ENCODE measurements around the gene ANO9. TPM values are rescaled to one million over a fixed set of nuclear protein-coding genes. Genes with fewer than 3 reads are reported as not detected.
A peak's percentile ranks its signal among the peaks of the same experiment; 100 is the strongest.
"Not testable (repeated sequence)": the region's sequence is repeated elsewhere in the genome, so short reads cannot be mapped to it uniquely, and the experiment has no call there.

ANO9 gene
- total RNA-seq, 1 donor from 2014 or later: 36.9 TPM

DNA sequence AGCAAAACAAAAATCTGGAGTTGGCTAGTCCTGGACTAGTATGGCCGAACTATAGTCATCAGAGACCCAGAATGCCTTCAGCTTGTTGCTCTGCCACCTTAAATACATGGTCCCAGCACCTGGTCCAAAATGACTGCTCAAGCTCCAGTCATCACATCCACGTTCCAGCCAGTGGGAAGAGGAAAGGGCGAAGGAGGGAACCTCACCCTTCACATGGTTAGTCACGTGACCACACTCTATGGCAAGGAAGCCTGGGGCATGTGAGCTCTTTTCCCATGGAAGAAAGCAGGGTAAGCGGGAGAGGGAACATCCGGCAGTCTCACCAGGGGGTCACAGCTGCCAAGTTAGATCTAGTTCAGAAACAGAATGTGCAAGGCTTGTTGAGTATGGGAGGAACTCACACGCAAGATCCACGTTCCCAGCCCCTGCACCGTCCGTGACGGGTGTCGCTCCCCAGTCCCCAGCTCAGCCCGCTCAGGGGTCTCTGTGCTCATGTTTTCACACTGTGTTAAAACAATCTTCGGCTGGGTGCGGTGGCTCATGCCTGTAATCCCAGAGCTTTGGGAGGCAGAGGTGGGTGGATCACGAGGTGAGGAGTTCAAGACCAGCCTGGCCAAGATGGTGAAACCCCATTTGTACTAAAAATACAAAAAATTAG lies 1.9 kb upstream of the ANO9 start:
- Mint-ChIP-seq H3K36me3 (ENCODE audit: low read depth) (no peaks in the 10 kb centered on the region), H3K27me3 (ENCODE audit: low read depth) (peaks cover 3% of the 10 kb centered on the region), H3K4me1 (ENCODE audit: low read depth) (peaks cover 13% of the 10 kb centered on the region), H3K4me3 (ENCODE audit: low read depth) (no peak overlapping the region), H3K27ac (no peak overlapping the region), H3K9me3 (no peaks in the 10 kb centered on the region)
- DNase-seq (ENCODE audit: low spot score): no peak
- intact Hi-C loops (cut with micrococcal nuclease): no loop called here

DNA sequence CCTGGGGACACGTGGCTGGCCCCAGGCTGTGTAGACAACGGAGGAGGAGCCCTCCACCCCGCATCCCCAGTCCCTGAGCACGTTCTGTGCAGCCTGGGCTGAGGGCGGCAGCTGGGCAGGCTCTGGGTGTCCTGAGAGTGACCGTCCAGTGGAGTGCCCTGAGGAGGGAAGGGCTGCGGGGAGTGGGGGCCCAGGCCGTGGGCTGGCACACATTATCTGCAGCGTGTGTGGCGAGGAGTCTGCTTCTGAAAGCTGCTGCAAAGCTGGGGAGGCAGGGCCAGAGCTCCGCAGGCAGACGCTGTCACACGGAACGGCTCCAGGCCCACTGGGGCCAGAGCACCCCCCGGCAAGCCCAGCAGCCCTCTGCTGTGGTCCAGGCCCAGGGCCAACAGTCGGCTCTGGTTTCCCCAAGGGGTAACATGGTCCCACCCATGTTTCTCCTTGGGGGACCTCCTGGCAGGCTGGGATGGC lies 835 bp upstream of the ANO9 start:
- intact Hi-C loops (cut with micrococcal nuclease): no loop called here
- no peak overlapping the region for H3K4me3 Mint-ChIP-seq (ENCODE audit: low read depth)
- no peaks in the 10 kb centered on the region for H3K9me3 Mint-ChIP-seq
- H3K4me1 Mint-ChIP-seq (ENCODE audit: low read depth): peaks cover 11% of the 10 kb centered on the region
- H3K27ac Mint-ChIP-seq: no peak overlapping the region
- DNase-seq (ENCODE audit: low spot score): no peak
- no peaks in the 10 kb centered on the region for H3K36me3 Mint-ChIP-seq (ENCODE audit: low read depth)
- peaks cover 3% of the 10 kb centered on the region for H3K27me3 Mint-ChIP-seq (ENCODE audit: low read depth)

DNA sequence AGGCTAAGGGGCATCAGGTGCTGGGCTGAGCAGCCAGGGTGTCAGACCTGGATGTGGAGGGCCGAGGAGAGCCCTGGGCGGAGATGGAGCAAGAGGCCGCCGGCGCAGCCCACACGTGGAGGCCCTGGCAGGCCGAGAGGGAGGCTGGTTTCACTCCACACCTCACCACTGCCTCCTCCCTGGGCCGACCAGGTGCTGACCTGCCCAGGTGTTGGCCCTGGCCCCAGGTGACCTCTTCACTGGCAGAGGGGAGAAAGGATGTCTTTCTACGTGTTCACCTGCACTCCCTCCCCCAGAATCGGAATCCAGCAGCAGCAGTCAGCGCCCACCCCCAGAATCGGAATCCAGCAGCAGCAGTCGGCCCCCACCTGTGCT lies 781 bp downstream of the ANO9 start:
- Mint-ChIP-seq H3K4me1 (ENCODE audit: low read depth) (peaks cover 13% of the 10 kb centered on the region), H3K4me3 (ENCODE audit: low read depth) (peak overlapping the region; percentile 76), H3K27me3 (ENCODE audit: low read depth) (peaks cover 3% of the 10 kb centered on the region), H3K9me3 (no peaks in the 10 kb centered on the region), H3K36me3 (ENCODE audit: low read depth) (no peaks in the 10 kb centered on the region), H3K27ac (no peak overlapping the region)
- intact Hi-C loops (cut with micrococcal nuclease): no loop called here
- DNase-seq (ENCODE audit: low spot score): no peak

DNA sequence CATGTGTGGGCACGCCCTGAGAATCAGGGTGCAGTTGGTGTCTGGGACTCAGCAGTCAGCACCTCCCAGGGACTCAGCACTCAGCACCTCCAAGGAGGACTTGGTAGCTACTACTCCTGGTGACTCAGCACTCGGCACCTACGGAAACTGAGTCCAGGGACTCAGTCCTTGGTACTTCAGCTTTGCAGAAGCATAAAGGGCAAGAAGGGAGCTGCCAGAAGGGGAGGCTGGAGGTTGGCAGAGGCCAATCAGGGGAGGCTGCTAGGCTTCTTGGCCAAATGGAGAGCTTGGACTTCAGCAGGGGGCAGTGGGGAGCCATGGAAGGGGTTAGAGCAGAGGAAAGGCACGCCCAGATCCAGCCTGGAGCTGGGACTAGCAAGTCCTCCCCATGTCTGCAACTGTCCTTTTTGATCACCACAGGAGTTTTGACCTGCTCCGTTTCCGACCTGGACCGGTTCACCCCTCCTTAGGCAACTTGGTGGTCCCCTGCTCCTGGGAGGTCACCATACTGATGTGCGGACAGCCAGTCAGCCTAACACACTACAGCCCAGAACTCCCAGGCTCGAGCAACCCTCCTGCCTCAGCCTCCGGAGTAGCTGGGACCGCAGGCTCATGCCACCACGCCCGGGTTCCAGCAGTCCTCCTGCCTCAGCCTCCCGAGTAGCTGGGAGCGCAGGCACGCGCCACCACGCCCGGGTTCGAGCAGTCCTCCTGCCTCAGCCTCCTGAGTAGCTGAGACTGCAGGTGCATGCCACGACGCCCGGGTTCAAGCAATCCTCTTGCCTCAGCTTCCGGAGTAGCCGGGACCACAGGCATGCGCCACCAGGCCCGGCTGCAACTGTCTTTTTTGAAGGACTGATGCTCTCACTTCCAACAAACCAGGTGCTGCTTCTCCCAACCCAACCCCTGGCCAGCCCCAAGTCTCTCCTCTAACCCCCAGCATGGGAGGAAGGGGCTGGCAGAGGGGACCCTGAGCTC lies 1.5 kb downstream of the ANO9 start:
- no peak overlapping the region for H3K27ac Mint-ChIP-seq
- DNase-seq (ENCODE audit: low spot score): no peak

GRCh38 chr11:439315-440064 lies 2.3 kb downstream of the ANO9 start:
- H3K4me3 Mint-ChIP-seq (ENCODE audit: low read depth): peak overlapping the region; percentile 41
- peaks cover 13% of the 10 kb centered on the region for H3K4me1 Mint-ChIP-seq (ENCODE audit: low read depth)
- H3K9me3 Mint-ChIP-seq: no peaks in the 10 kb centered on the region
- intact Hi-C loops (cut with micrococcal nuclease): no loop called here
- DNase-seq (ENCODE audit: low spot score): no peak
- no peak overlapping the region for H3K27ac Mint-ChIP-seq
- H3K27me3 Mint-ChIP-seq (ENCODE audit: low read depth): peaks cover 3% of the 10 kb centered on the region
- H3K36me3 Mint-ChIP-seq (ENCODE audit: low read depth): no peaks in the 10 kb centered on the region

More for the DNA sequence above, 1.5 kb downstream of the ANO9 start:
- Mint-ChIP-seq H3K36me3 (ENCODE audit: low read depth) (no peaks in the 10 kb centered on the region), H3K9me3 (no peaks in the 10 kb centered on the region), H3K4me1 (ENCODE audit: low read depth) (peaks cover 13% of the 10 kb centered on the region), H3K27me3 (ENCODE audit: low read depth) (peaks cover 3% of the 10 kb centered on the region), H3K4me3 (ENCODE audit: low read depth) (peak overlapping the region; percentile 76)
- intact Hi-C loops (cut with micrococcal nuclease): no loop called here

GRCh38 chr11:438101-438844 lies 3.5 kb downstream of the ANO9 start:
- no peaks in the 10 kb centered on the region for H3K9me3 Mint-ChIP-seq
- H3K27ac Mint-ChIP-seq: no peak overlapping the region
- H3K27me3 Mint-ChIP-seq (ENCODE audit: low read depth): no peaks in the 10 kb centered on the region
- intact Hi-C loops (cut with micrococcal nuclease): no loop called here
- peaks cover 13% of the 10 kb centered on the region for H3K4me1 Mint-ChIP-seq (ENCODE audit: low read depth)
- H3K4me3 Mint-ChIP-seq (ENCODE audit: low read depth): no peak overlapping the region
- DNase-seq (ENCODE audit: low spot score): no peak
- no peaks in the 10 kb centered on the region for H3K36me3 Mint-ChIP-seq (ENCODE audit: low read depth)

- Mint-ChIP-seq H3K9me3 (no peaks in the 10 kb centered on the region), H3K27ac (no peak overlapping the region), H3K4me1 (ENCODE audit: low read depth) (peaks cover 13% of the 10 kb centered on the region), H3K36me3 (ENCODE audit: low read depth) (no peaks in the 10 kb centered on the region), H3K27me3 (ENCODE audit: low read depth) (no peaks in the 10 kb centered on the region), H3K4me3 (ENCODE audit: low read depth) (no peak overlapping the region)
- DNase-seq (ENCODE audit: low spot score): no peak
- intact Hi-C loops (cut with micrococcal nuclease): no loop called here
Observed at GRCh38 chr11:437228-437870, 4.5 kb downstream of the ANO9 start.

GRCh38 chr11:434999-435740 lies 6.6 kb downstream of the ANO9 start:
- DNase-seq (ENCODE audit: low spot score); H3K9me3 Mint-ChIP-seq; H3K36me3 Mint-ChIP-seq (ENCODE audit: low read depth); H3K4me3 Mint-ChIP-seq (ENCODE audit: low read depth); intact Hi-C loops (cut with micrococcal nuclease); H3K27me3 Mint-ChIP-seq (ENCODE audit: low read depth); H3K27ac Mint-ChIP-seq: not testable (repeated sequence)
- H3K4me1 Mint-ChIP-seq (ENCODE audit: low read depth): peaks cover 11% of the 10 kb centered on the region

- Mint-ChIP-seq H3K36me3 (ENCODE audit: low read depth) (peaks cover under 1% of the 10 kb centered on the region), H3K27me3 (ENCODE audit: low read depth) (no peaks in the 10 kb centered on the region), H3K27ac (no peak overlapping the region), H3K9me3 (no peaks in the 10 kb centered on the region), H3K4me1 (ENCODE audit: low read depth) (peaks cover 4% of the 10 kb centered on the region), H3K4me3 (ENCODE audit: low read depth) (no peak overlapping the region)
- intact Hi-C loops (cut with micrococcal nuclease): no loop called here
- DNase-seq (ENCODE audit: low spot score): no peak
Observed at GRCh38 chr11:434496-434895, 7.3 kb downstream of the ANO9 start.

DNA sequence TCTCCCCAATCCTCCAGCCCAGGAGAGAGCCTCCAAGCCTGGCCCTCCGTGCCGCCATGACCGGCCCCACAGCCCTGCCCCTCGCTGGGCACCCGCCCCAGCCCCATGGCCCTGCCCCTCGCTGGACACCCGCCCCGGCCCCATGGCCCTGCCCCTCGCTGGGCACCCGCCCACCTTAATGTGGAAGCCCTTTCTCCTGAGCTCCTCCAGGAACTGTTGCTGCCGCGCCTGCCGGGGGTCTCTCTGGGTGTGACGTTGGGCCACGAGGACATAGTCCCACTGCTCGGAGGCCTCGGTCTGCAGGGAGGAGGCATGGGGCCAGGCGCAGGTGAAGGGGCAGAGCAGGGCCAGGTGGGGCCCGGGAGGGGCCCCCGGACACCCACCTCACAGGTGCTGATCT lies 8.2 kb downstream of the ANO9 start:
- intact Hi-C loops (cut with micrococcal nuclease): no loop called here
- H3K27me3 Mint-ChIP-seq (ENCODE audit: low read depth): no peaks in the 10 kb centered on the region
- peaks cover 3% of the 10 kb centered on the region for H3K36me3 Mint-ChIP-seq (ENCODE audit: low read depth)
- H3K27ac Mint-ChIP-seq: no peak overlapping the region
- peaks cover 2% of the 10 kb centered on the region for H3K4me1 Mint-ChIP-seq (ENCODE audit: low read depth)
- DNase-seq (ENCODE audit: low spot score): no peak
- H3K9me3 Mint-ChIP-seq: no peaks in the 10 kb centered on the region
- no peak overlapping the region for H3K4me3 Mint-ChIP-seq (ENCODE audit: low read depth)

DNA sequence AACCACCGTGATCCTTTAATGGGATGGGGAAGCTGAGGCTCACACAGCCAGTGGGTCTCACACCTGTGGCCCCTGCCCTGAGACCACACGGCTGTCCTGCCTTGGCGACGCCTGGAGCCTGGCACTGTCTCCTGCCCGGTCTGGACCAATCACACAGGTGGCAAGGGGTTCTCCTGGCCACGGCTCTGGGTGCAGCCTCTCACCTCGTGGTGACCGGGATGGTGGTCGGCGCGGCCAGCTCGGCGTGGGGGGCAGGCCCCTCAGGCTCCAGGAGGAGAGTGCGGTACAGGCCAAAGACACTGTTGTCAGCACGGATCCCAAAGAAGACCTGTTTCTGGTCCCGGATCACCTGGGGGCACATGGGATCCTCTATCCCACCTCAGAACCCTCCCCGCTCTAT lies 8.7 kb downstream of the ANO9 start:
- intact Hi-C loops (cut with micrococcal nuclease): no loop called here
- Mint-ChIP-seq H3K27me3 (ENCODE audit: low read depth) (no peaks in the 10 kb centered on the region), H3K36me3 (ENCODE audit: low read depth) (peaks cover 3% of the 10 kb centered on the region), H3K4me1 (ENCODE audit: low read depth) (peaks cover 2% of the 10 kb centered on the region), H3K9me3 (no peaks in the 10 kb centered on the region), H3K4me3 (ENCODE audit: low read depth) (no peak overlapping the region), H3K27ac (no peak overlapping the region)
- no peak for DNase-seq (ENCODE audit: low spot score)

Data from activated T-helper 2 cell treated with anti-CD3 and anti-CD28 coated beads, Interferon-gamma antibody, Interleukin-2, Interleukin-4, amounts not matched to agents 10 μg/mL and 5 μg/mL and 100 μg/mL, durations not matched to agents 14 hours and 24 hours and 36 hours (primary cell).